Adrenal gland (tissue), 5 donors: ENCODE data around the gene PLEKHM2.

Experiments used
- CTCF ChIP-seq, 6 experiments: fragments of 450-650 bp in 4 of 6; fragments of 200-600 bp in 2 of 6; sonication (generic) in 1 of 6; IDR thresholded peaks; 1 replicate in 5 of 6; 2 replicates in 1 of 6; pipeline versions ENCODE4 v1.5.1 to v1.8.0; 2016 to 2021; ENCODE audit warnings: antibody characterized with exemption in 6 of 6, mild to moderate bottlenecking in 2 of 6, moderate library complexity in 1 of 6
- POLR2A ChIP-seq, 2 donors: fragments of 450-650 bp; IDR thresholded peaks; one replicate each; pipeline ENCODE4 v1.6.1; 2017; ENCODE audit warnings: antibody characterized with exemption in 2 of 2, mild to moderate bottlenecking in 2 of 2, moderate library complexity in 1 of 2
- donor health status: DM: no; HTN: no; CAD: no.

DNA sequence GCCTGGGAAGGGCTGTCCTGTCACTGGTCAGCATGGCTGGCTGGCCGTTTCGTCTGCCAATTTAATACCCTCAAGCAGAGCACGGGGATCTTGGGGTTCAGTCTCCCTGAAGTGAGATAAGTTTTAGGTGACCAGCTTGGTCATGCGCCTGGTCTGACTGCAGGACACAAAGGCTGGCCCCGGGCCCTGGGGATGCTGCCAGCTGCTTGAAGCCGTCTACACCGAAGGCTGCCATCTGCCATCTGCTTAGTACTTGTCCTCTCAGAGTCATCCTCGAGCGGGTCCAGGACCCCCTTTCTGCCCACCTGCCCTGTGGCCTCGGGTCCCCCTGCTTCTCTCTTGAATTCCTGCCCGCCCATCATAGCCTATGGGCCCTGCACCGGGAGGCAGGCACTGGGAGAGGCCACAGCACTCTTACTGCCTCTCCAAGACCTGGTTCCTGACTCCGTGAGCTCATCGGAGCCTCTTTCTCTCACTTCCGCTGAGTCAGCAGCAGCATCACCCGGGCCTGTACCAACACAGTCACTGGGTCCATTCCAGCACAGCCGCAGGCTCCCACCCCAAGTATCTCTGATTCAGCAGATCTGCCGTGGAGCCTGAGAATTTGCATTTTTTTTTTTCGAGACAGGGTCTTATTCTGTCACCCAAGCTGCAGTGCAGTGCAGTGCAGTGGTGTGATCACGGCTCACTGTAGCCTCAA lies 81.5 kb downstream of the PLEKHM2 start:
- no peak for TF ChIP-seq POLR2A (IDR thresholded peaks at IDR 0.05)
- TF ChIP-seq CTCF (IDR thresholded peaks at IDR 0.05): no peak
